ENCODE results near the gene HLA-F.

DNA sequence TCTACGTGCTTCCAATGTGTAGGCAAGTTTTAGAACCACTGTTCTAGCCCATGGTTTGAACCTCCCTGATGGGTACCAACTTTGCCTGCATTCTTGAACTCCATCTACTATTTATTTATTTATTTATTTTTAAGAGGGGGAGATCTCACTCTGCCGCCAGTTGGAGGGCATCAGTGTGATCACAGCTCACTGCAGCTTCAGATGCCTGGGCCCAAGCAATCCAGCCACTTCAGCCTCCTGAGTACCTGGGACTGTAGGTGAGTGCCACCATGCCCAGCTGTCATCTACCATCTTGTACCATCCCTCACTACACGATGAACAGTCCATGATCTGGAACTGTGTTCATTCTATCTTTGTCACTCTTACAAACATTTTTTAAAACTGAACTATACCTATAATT lies 28.2 kb downstream of the HLA-F start:
- TF ChIP-seq, protein P1, sequence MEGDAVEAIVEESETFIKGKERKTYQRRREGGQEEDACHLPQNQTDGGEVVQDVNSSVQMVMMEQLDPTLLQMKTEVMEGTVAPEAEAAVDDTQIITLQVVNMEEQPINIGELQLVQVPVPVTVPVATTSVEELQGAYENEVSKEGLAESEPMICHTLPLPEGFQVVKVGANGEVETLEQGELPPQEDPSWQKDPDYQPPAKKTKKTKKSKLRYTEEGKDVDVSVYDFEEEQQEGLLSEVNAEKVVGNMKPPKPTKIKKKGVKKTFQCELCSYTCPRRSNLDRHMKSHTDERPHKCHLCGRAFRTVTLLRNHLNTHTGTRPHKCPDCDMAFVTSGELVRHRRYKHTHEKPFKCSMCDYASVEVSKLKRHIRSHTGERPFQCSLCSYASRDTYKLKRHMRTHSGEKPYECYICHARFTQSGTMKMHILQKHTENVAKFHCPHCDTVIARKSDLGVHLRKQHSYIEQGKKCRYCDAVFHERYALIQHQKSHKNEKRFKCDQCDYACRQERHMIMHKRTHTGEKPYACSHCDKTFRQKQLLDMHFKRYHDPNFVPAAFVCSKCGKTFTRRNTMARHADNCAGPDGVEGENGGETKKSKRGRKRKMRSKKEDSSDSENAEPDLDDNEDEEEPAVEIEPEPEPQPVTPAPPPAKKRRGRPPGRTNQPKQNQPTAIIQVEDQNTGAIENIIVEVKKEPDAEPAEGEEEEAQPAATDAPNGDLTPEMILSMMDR (conservative IDR thresholded peaks at IDR 0.05) = no peak
- no peak for TF ChIP-seq EZH2 (IDR thresholded peaks at IDR 0.05; ENCODE audit: low read depth)
